Measurements from ENCODE around the gene CHSY1. TPM values are rescaled to one million over a fixed set of nuclear protein-coding genes. Genes with fewer than 3 reads are reported as not detected.
"Not testable (repeated sequence)": the region's sequence is repeated elsewhere in the genome, so short reads cannot be mapped to it uniquely, and the experiment has no call there.

Gene CHSY1, protein sequence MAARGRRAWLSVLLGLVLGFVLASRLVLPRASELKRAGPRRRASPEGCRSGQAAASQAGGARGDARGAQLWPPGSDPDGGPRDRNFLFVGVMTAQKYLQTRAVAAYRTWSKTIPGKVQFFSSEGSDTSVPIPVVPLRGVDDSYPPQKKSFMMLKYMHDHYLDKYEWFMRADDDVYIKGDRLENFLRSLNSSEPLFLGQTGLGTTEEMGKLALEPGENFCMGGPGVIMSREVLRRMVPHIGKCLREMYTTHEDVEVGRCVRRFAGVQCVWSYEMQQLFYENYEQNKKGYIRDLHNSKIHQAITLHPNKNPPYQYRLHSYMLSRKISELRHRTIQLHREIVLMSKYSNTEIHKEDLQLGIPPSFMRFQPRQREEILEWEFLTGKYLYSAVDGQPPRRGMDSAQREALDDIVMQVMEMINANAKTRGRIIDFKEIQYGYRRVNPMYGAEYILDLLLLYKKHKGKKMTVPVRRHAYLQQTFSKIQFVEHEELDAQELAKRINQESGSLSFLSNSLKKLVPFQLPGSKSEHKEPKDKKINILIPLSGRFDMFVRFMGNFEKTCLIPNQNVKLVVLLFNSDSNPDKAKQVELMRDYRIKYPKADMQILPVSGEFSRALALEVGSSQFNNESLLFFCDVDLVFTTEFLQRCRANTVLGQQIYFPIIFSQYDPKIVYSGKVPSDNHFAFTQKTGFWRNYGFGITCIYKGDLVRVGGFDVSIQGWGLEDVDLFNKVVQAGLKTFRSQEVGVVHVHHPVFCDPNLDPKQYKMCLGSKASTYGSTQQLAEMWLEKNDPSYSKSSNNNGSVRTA
- 44.2 TPM for polyA plus RNA-seq (2013, experiment 1 of 2)
- 41.0 TPM for polyA plus RNA-seq (2013, experiment 2 of 2)

DNA sequence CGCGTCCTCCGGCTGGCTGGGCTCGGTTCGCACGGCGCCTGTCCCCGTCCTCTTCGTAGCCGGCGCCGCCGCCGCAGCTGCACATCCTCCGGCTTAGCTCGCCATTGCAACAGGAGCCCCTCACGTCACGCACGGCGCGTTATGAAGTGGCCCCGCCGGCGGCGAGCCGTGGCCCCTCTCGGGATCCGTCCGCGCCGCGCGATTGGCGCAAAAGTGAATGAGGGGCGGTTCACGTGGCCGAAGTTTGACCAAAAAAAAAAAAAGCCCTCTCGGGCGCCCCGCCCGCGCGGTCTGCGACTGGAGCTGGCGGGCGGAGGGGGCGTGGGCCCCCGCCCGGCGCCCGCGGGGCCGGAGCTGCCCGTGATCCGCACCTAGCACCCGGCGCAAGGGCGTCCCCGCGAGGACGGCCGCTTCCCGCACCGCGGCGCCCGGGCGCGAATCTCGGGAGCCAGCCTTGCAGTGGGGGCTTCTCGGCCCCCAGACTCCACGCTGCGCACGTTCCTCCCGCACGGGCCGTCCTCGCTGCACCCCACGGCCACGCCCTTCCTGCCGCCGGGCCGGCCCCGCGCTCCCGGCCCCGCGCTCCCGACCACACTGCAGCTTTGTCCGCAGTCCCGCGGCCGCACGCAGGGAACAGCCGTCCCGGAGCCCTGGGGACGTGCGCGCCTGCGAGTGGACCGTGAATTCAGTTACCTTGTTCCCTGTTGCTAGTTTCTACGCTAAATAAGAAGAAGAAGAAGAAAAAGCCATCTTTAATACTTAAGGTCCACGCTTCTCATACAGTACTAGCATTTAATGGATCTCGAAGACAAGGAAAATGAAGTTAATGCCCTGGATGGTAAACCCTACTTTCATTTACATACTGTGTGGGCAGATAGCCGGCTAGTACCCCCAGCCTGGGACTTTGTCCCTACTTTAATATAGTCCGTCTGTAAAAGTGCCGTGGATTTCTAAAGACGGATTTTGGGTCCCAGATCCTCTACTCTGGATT lies at the start of gene CHSY1:
CHSY1 (minus strand) TSS at position 219 of the 991 bp plus-strand sequence. CDS start 592 bp downstream, outside the sequence.
- peaks cover 13% of the 10 kb centered on the region for H3K4me1 ChIP-seq (ENCODE audit: control insufficient read depth, insufficient read depth, low read length, poor library complexity, severe bottlenecking)
- no peak within 1 kb of the TSS for H3K27ac ChIP-seq (ENCODE audit: low read depth, low read length, severe bottlenecking)
- 2 to 3% methylated on average over 81 to 82 of the region's 108 CpGs for WGBS, 2 experiments (ENCODE audit: insufficient coverage in 2 of 2)
- peaks cover 25% of the 10 kb centered on the region for H3K36me3 ChIP-seq (ENCODE audit: control insufficient read depth, insufficient read depth, low read length)
- H3K9me3 ChIP-seq (ENCODE audit: control insufficient read depth, low read length): no peaks in the 10 kb centered on the region
- H3K4me3 ChIP-seq (ENCODE audit: extremely low read depth, insufficient read depth, low read length, poor library complexity, severe bottlenecking): peak within 1 kb of the TSS; percentile 60

DNA sequence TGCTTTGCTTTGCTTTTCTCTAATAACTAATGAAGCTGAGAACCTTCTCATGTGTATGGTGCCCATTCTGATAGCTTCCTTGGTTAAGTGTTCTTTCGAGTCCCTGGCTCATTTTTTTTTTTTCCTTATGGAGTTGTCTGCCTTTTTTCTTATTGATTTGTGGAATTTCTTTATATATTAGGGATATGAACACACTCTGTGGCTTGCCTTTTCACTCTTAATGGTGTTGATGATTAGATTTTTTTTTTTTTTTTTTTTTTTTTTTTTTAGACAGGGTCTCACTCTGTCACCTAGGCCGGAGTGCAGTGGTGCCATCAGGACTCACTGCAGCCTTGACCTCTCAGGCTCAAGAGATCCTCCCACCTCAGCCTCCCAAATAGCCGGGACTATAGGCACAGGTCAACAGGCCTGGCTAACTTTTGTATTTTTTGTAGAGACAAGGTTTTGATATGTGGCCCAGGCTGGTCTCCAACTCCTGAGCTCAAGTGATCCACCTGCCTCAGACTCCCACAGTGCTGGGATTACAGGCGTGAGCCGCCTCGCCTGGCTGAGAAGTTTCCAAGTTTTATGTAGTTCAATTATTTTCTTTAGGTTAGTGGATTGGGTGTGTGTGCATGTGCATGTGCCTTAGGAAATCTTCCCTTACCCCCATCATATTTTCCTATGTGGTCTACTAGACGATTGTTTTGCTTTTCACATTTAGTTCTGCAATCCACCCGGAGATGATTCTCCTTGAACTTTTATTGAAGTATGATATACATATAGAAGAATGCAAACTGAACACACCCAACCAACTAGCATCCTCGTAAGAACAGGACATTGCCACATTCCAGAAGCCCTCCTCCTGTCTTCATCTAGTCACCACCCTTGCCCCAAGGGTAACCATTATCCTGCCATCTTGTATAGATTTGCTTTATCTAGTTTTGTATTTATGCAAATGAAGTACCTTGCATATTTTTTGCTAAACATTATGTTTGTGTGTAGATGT lies 44.9 kb upstream of the CHSY1 start:
- H3K9me3 ChIP-seq (ENCODE audit: control insufficient read depth, low read length): no peaks in the 10 kb centered on the region
- H3K27ac ChIP-seq (ENCODE audit: low read depth, low read length, severe bottlenecking): no peak overlapping the region
- 80% methylated on average over 1 of the region's 9 CpGs; no CpG with 5 or more reads in 1 of the 2 experiments for WGBS, 2 experiments (ENCODE audit: insufficient coverage in 2 of 2)
- no peak overlapping the region for H3K4me3 ChIP-seq (ENCODE audit: extremely low read depth, insufficient read depth, low read length, poor library complexity, severe bottlenecking)
- peaks cover 5% of the 10 kb centered on the region for H3K36me3 ChIP-seq (ENCODE audit: control insufficient read depth, insufficient read depth, low read length)
- H3K4me1 ChIP-seq (ENCODE audit: control insufficient read depth, insufficient read depth, low read length, poor library complexity, severe bottlenecking): no peaks in the 10 kb centered on the region

DNA sequence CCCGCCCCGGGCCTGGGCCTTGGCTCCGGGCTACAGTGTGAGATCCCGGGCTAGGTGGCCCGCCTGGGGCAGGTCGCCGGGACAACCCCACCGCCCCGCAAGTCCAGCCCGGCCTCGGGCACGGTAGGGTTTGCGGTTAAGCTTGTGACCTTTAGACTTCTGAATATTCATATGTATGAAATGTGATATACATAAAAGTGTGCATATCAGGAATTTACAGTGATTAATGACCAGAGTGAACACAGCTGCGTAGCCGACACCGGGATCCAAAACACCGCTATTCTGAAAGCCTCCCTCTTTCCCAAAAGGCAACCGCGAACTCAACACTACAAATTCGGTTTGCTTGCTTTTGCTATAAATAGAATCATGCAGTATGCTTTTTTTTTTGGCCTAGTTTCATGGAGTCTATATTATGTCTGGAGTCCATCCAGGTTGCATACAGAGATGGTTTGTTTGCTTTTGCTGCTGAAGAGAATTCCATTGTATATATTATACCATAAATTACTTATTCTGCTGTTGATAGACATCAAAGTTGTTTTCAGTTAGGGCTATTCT lies 43.8 kb upstream of the CHSY1 start:
- Histone ChIP-seq H3K4me3 (ENCODE audit: extremely low read depth, insufficient read depth, low read length, poor library complexity, severe bottlenecking) (peak overlapping the region; percentile 83), H3K27ac (ENCODE audit: low read depth, low read length, severe bottlenecking) (peak overlapping the region; percentile 75), H3K9me3 (ENCODE audit: control insufficient read depth, low read length) (no peaks in the 10 kb centered on the region), H3K4me1 (ENCODE audit: control insufficient read depth, insufficient read depth, low read length, poor library complexity, severe bottlenecking) (no peaks in the 10 kb centered on the region), H3K36me3 (ENCODE audit: control insufficient read depth, insufficient read depth, low read length) (peaks cover 8% of the 10 kb centered on the region)
- WGBS, 2 experiments (ENCODE audit: insufficient coverage in 2 of 2): 67% methylated on average over 7 of the region's 20 CpGs; no CpG with 5 or more reads in 1 of the 2 experiments

DNA sequence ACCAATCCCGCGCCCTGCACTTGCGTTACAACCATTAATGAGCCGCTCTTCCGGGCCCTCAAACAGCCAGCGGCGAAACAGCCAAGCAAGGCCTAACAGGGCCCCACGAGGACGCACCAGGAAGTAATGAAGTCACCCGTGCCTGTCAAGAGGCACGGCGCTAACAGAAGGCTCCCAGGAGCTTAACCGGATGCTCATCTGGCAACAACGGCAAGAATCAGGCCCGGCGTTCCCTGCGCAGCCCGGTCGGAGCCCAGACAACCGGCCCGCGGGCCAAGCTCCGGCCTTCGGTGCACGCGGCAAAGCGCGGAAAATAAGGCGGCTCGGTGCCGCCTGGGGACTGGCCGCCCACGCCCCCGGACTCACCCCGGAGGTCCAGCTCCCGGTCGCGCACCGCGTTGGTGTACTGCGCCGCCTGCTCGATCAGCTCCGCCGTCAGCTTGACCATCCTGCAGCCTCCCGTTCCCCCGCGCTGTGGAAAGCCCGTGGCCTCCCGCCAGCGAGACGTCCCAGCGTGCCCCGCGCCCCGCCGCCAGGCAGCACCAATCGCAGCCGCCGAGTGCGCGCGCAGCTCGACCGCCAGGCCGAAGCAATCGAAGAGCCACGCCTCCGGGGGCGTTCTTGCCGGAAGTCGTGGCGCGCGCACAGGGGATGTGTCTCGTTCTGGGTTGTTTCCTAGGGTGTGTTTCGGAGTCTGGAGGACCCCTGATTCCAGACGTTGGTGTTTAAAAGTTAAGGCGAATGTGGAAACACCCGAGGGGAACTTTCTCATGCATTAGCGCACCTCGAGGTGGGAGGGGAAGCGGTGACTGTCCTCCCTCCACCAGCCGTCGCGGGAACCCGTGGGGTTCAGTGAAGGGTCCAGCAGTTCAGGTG lies 43.1 kb upstream of the CHSY1 start, which contains the start of gene SNRPA1:
SNRPA1 (minus strand) TSS at position 518 of the 876 bp plus-strand sequence; CDS start at position 448, 70 bp downstream.
- Histone ChIP-seq H3K4me1 (ENCODE audit: control insufficient read depth, insufficient read depth, low read length, poor library complexity, severe bottlenecking) (no peaks in the 10 kb centered on the region), H3K4me3 (ENCODE audit: extremely low read depth, insufficient read depth, low read length, poor library complexity, severe bottlenecking) (peak within 1 kb of the TSS; percentile 83), H3K9me3 (ENCODE audit: control insufficient read depth, low read length) (no peaks in the 10 kb centered on the region), H3K36me3 (ENCODE audit: control insufficient read depth, insufficient read depth, low read length) (peaks cover 13% of the 10 kb centered on the region), H3K27ac (ENCODE audit: low read depth, low read length, severe bottlenecking) (peak within 1 kb of the TSS; percentile 88)
- WGBS, 2 experiments (ENCODE audit: insufficient coverage in 2 of 2): 0% methylated on average over 59 to 65 of the region's 87 CpGs

DNA sequence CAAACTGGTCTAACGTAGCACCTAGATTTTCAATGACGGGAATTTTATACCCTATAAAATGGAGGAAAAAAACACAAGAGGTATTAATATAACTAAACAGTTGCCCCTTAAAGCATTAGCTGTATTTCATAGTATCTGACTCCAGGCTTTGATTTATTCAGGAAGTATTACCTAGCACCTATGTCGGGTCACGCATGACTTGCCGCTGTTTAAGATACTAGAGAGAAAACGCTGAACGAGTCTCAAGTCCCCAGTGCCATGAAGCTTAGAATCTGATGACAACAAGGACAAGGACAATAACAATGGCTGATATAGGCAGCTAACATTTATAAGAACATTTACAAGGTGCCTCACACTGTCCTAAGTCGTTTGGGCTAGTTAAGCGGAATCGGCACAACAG lies 41.3 kb upstream of the CHSY1 start:
- WGBS, 2 experiments (ENCODE audit: insufficient coverage in 2 of 2): 81 to 91% methylated on average over 7 of the region's 10 CpGs
- no peaks in the 10 kb centered on the region for H3K4me1 ChIP-seq (ENCODE audit: control insufficient read depth, insufficient read depth, low read length, poor library complexity, severe bottlenecking)
- H3K27ac ChIP-seq (ENCODE audit: low read depth, low read length, severe bottlenecking): no peak overlapping the region
- H3K4me3 ChIP-seq (ENCODE audit: extremely low read depth, insufficient read depth, low read length, poor library complexity, severe bottlenecking): peak overlapping the region; percentile 83
- peaks cover 29% of the 10 kb centered on the region for H3K36me3 ChIP-seq (ENCODE audit: control insufficient read depth, insufficient read depth, low read length)
- H3K9me3 ChIP-seq (ENCODE audit: control insufficient read depth, low read length): no peaks in the 10 kb centered on the region

DNA sequence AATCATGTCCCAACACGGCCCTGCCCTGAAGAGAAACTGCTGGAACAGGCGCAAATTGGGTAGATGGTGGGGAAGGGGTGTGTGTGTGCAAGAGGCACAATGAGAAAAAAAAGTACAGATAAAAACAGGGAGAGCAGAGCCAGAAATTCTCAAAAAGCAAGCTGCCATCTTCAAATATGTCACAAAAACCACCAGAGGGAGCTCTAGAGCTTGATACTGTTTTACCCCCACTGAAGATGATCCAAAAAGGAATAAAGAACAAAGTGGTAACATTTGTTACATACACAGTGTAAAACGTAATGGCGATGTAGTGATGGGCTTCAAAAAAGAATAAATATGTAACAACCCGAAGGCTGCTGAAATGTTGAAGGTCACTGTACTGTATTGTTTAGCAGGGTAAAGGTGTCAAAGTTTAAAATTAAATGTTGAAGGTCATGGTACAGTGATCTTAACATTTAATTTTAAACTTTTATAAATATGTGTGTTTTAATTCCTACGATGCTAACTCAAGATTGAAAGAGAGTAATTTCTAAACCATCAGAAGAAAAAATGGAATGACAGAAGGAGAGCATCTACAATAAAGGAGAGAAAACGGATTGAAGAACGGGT lies 37.2 kb upstream of the CHSY1 start:
- no peak overlapping the region for H3K4me3 ChIP-seq (ENCODE audit: extremely low read depth, insufficient read depth, low read length, poor library complexity, severe bottlenecking)
- H3K27ac ChIP-seq (ENCODE audit: low read depth, low read length, severe bottlenecking): no peak overlapping the region
- peaks cover 67% of the 10 kb centered on the region for H3K36me3 ChIP-seq (ENCODE audit: control insufficient read depth, insufficient read depth, low read length)
- WGBS, 2 experiments (ENCODE audit: insufficient coverage in 2 of 2): 90 to 91% methylated on average over 4 of the region's 8 CpGs
- no peaks in the 10 kb centered on the region for H3K4me1 ChIP-seq (ENCODE audit: control insufficient read depth, insufficient read depth, low read length, poor library complexity, severe bottlenecking)
- H3K9me3 ChIP-seq (ENCODE audit: control insufficient read depth, low read length): no peaks in the 10 kb centered on the region

DNA sequence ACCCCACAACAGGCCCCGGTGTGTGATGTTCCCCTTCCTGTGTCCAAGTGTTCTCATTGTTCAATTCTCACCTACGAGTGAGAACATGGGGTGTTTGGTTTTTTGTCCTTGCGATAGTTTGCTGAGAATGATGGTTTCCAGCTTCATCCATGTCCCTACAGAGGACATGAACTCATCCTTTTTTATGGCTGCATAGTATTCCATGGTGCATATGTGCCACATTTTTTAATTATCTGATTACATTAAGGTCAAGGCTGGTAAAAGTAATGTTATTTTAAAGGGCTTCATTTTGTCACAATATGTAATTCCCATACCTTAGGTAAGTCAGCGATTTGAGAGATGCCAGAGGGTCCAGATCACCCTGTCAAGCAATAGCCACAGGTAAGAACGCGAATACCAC lies 35.5 kb upstream of the CHSY1 start:
- H3K4me1 ChIP-seq (ENCODE audit: control insufficient read depth, insufficient read depth, low read length, poor library complexity, severe bottlenecking); H3K9me3 ChIP-seq (ENCODE audit: control insufficient read depth, low read length); H3K27ac ChIP-seq (ENCODE audit: low read depth, low read length, severe bottlenecking); H3K4me3 ChIP-seq (ENCODE audit: extremely low read depth, insufficient read depth, low read length, poor library complexity, severe bottlenecking): not testable (repeated sequence)
- H3K36me3 ChIP-seq (ENCODE audit: control insufficient read depth, insufficient read depth, low read length): peaks cover 84% of the 10 kb centered on the region
- 100% methylated on average over 3 of the region's 6 CpGs; no CpG with 5 or more reads in 1 of the 2 experiments for WGBS, 2 experiments (ENCODE audit: insufficient coverage in 2 of 2)

DNA sequence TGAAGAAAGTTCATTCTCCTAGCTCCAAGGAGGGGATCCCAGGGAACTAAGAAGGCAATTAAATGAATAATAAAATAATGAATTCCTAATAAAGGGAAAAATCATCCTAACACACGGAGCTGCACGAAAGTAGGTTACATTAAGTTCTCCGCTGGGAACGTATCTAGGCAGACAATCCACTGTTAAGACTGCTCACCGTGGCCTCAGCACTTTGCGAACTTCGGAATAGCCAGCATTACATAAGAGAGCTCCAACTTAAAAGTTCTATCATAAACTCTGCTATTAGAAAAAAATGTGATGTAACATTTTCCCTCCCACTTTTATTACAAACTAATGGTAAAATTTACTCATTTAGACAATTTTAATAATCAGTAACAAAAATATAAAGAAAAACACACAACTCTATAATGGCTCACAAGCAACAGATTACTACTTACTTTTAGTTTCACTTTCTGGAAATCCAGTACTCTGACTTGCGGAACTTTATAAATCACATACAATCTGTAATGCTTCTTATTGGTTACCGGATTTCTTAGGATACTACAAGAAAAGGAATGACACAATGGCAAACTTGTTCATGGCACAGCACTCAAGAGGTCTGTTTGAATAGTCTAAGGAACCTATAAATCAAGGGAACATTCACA lies 34.7 kb upstream of the CHSY1 start:
- H3K36me3 ChIP-seq (ENCODE audit: control insufficient read depth, insufficient read depth, low read length): peaks cover 85% of the 10 kb centered on the region
- no peaks in the 10 kb centered on the region for H3K9me3 ChIP-seq (ENCODE audit: control insufficient read depth, low read length)
- WGBS, 2 experiments (ENCODE audit: insufficient coverage in 2 of 2): 86 to 97% methylated on average over 1 to 5 of the region's 9 CpGs
- no peak overlapping the region for H3K27ac ChIP-seq (ENCODE audit: low read depth, low read length, severe bottlenecking)
- H3K4me1 ChIP-seq (ENCODE audit: control insufficient read depth, insufficient read depth, low read length, poor library complexity, severe bottlenecking): no peaks in the 10 kb centered on the region
- no peak overlapping the region for H3K4me3 ChIP-seq (ENCODE audit: extremely low read depth, insufficient read depth, low read length, poor library complexity, severe bottlenecking)

Data from mesodermal cell (in vitro differentiated cells).